GM08714 (cell line): ENCODE data around the gene CASP6.
A peak's percentile ranks its signal among the peaks of the same experiment; 100 is the strongest.

Experiments used
- H3K4me3 ChIP-seq: fragments of 200-500 bp; sonication (Bioruptor generic); 2 replicates; pipeline ENCODE4 v1.5.1; 2014; ENCODE audit warnings: mild to moderate bottlenecking, low read length, inconsistent platforms
- ZNF274 ChIP-seq: IDR thresholded peaks from 2 replicates; pipeline ENCODE4 v1.6.1; 2012; ENCODE audit warnings: mild to moderate bottlenecking, low read depth, low read length

The CASP6 gene

GRCh38 chr4:109671350-109671749, 31.9 kb downstream of the CASP6 start:
- no peak overlapping the region for H3K4me3 ChIP-seq
- TF ChIP-seq ZNF274: no peak

- H3K4me3 ChIP-seq: no peak overlapping the region
- TF ChIP-seq ZNF274: no peak
Measured at GRCh38 chr4:109665783-109666485, 37.3 kb downstream of the CASP6 start.

- H3K4me3 ChIP-seq: no peak overlapping the region
- TF ChIP-seq ZNF274: no peak
Measured at GRCh38 chr4:109662771-109663170, 40.5 kb downstream of the CASP6 start.

DNA sequence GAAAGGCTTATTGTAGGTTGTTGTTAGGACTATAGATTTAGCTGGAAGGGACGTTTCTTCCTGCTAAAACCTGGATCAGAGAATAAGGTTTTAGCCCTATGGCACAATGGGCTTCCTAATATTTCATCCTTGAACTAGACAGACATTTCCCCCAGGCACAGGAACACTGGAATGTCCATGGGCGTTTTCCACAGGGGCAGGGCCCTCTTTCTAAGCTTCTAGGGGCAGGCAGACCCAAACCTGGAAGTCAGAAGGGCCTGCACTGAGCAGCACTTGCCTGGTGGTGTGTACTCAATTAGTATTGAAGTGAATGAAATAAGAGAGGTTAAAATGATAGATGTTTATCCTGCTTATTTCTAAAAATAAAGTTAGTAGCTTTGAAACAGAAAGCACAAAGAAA, 41.1 kb downstream of the CASP6 start:
- no peak overlapping the region for H3K4me3 ChIP-seq
- TF ChIP-seq ZNF274: no peak

- TF ChIP-seq ZNF274: no peak
Measured at GRCh38 chr4:109658871-109659410, 44.3 kb downstream of the CASP6 start.

DNA sequence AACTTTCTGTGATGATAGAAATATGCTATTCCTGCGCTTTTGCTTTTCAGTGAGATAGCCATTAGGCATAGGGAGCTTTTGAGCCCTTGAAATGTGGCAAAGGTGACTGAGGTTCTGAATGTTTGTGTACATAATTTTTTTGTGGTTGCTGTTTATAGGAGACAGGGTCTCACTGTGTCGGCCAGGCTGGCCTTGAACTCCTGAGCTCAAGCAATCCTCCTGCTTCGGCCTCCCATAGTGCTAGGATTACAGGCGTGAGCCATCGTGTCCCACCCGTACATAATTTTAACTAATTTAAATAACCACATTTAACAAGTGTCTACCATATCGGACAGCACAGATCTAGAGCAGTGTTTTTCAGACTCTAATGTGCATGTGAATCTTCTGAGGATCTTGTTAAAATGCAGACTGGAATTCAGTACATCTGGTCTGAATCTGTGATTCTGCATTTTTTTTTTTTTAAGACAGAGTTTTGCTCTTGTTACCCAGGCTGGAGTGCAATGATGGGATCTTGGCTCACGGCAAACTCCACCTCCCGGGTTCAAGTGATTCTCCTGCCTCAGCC, 45.3 kb downstream of the CASP6 start:
- no peak for TF ChIP-seq ZNF274
- no peak overlapping the region for H3K4me3 ChIP-seq

More at GRCh38 chr4:109658871-109659410, 44.3 kb downstream of the CASP6 start:
- H3K4me3 ChIP-seq: no peak overlapping the region

GRCh38 chr4:109655396-109655795, 47.8 kb downstream of the CASP6 start:
- no peak for TF ChIP-seq ZNF274
- H3K4me3 ChIP-seq: no peak overlapping the region

DNA sequence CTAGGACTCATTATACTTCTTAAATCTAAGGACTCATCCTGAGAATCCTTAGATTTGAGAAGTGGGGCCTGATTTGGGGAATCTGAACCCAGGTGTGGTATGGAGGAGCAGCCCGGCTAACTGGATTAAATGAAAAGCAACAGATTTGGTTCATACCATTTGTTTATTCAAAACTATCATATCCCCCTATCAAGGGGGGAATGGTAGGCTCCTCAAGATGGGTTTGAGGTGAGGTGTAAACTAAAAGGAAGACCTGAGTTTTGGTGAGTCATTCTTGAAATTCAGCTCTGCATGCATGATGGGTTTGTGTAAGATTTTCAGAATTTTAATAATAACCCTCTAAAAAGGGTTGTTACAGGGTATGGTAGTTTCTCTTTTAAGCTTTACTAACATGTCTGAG, 53.4 kb downstream of the CASP6 start:
- TF ChIP-seq ZNF274: no peak
- H3K4me3 ChIP-seq: peak overlapping the region; percentile 41; the same call in 1 of the 2 replicates

- H3K4me3 ChIP-seq: no peak overlapping the region
- no peak for TF ChIP-seq ZNF274
Measured at GRCh38 chr4:109648997-109649575, 54.2 kb downstream of the CASP6 start.

DNA sequence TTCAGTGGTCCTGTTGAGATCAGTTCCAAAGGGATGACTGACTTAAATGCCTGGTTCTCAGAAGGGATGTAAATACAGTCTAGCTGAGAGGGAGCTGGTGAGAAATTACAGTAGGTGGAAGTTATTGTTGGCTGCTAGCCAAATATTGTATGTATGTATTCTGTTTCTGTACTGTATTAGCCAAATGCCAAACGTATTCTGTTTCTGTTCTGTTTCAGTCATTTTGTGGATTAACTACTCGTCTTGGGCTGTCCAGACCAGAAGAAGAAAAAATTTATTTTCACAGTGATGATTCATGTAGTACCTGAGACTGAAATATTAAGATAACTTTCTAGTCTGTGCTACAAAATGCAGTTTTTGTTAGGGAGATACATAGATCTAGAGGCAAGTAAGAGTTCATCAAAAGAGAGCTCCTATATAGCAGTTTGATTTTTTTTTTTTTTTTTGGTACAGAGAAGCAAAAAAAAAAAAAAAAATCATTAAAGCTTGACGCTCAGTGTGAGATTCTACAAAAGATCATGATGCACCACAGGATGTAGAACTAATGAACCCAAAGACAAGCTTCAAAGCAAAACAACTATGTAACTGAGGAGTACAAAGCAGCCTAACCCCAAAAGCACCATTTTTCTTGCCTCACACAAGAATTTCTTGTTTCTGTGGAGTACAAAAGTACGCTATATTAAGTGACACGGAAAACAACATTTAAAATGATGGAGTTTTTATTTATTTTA, 54.8 kb downstream of the CASP6 start:
- TF ChIP-seq ZNF274: no peak
- H3K4me3 ChIP-seq: no peak overlapping the region

DNA sequence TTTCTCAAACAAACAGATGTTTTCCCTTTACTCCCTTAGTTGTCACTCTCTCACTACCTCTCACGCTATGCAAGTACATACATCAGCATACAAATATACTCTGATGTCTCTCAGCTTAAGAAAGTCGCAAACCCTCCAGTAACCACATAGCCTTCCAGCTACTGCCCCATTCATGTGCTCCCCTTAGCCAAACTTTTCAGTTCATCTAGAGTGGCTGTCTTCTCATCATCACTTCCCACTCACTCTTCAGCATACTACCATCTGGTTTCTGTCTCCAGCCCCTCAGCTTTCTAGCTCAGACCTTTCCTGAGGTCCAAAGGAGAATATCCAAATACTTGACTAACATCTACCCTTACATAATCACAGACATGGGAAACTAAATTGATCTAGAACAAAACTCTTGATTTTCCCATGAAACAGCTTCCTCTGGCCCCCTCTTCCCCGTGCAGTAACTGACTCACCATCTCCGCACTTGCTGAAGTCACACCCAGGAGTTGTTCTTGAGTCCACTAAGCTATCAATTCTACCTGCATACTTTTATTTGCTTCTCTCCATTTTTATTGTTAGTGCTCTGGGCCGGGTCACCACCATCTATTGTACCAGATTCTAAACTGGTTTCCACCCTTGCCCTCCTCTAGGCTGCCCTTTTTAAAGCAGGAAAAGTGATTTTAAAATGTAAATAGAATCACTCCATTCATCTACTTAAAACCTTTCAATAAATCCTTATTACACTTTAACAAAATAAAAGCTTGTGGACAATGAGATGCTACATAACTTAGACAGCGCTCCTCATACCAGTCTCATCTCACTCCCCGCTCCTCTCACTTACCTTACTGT, 57.2 kb downstream of the CASP6 start:
- no peak for TF ChIP-seq ZNF274
- H3K4me3 ChIP-seq: no peak overlapping the region

DNA sequence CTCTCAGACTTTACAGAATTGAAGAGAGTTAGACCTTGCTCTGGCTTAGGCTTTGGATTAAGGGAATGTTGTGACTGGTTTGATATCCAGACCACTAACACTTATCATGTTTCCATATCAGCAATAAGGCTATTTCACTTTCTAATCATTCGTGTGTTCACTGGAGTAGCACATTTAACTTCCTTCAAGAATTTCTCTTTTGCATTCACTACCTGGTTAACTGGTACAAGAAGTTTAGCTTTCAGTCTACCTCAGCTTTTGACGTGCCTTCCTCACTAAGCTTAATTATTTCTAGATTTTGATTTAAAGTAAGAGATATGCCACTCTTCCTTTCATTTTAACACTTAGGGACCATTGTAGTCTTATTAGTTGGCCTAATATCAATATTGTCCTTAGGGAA, 62.6 kb downstream of the CASP6 start:
- no peak for TF ChIP-seq ZNF274

More for the DNA sequence above, 62.6 kb downstream of the CASP6 start:
- no peak overlapping the region for H3K4me3 ChIP-seq
